Measurements from ENCODE around the gene IL1RAP.

Gene IL1RAP

GRCh38 chr3:190560013-190560895, 46.4 kb downstream of the IL1RAP start:
- no peak for TF ChIP-seq CTCF (IDR thresholded peaks at IDR 0.05; ENCODE audit: low read depth, low read length, missing control alignments)
- DNase-seq (ENCODE audit: low read depth) = no peak
- no peak overlapping the region for H3K4me3 ChIP-seq (ENCODE audit: low read depth, low read length)

GRCh38 chr3:190562866-190563510, 49.1 kb downstream of the IL1RAP start:
- DNase-seq (ENCODE audit: low read depth) = no peak
- H3K4me3 ChIP-seq (ENCODE audit: low read depth, low read length) = no peak overlapping the region
- no peak for TF ChIP-seq CTCF (IDR thresholded peaks at IDR 0.05; ENCODE audit: low read depth, low read length, missing control alignments)

GRCh38 chr3:190564175-190564574, 50.3 kb downstream of the IL1RAP start:
- no peak for DNase-seq (ENCODE audit: low read depth)
- TF ChIP-seq CTCF (IDR thresholded peaks at IDR 0.05; ENCODE audit: low read depth, low read length, missing control alignments) = no peak
- no peak overlapping the region for H3K4me3 ChIP-seq (ENCODE audit: low read depth, low read length)

GRCh38 chr3:190566043-190566933, 52.4 kb downstream of the IL1RAP start:
- TF ChIP-seq CTCF (IDR thresholded peaks at IDR 0.05; ENCODE audit: low read depth, low read length, missing control alignments) = no peak
- DNase-seq (ENCODE audit: low read depth) = no peak
- no peak overlapping the region for H3K4me3 ChIP-seq (ENCODE audit: low read depth, low read length)

GRCh38 chr3:190568036-190568435, 54.2 kb downstream of the IL1RAP start:
- H3K4me3 ChIP-seq (ENCODE audit: low read depth, low read length) = no peak overlapping the region
- no peak for DNase-seq (ENCODE audit: low read depth)
- no peak for TF ChIP-seq CTCF (IDR thresholded peaks at IDR 0.05; ENCODE audit: low read depth, low read length, missing control alignments)

GRCh38 chr3:190574473-190574872, 60.6 kb downstream of the IL1RAP start:
- no peak for DNase-seq (ENCODE audit: low read depth)
- no peak for TF ChIP-seq CTCF (IDR thresholded peaks at IDR 0.05; ENCODE audit: low read depth, low read length, missing control alignments)
- H3K4me3 ChIP-seq (ENCODE audit: low read depth, low read length) = no peak overlapping the region

Data from GM12864 (cell line).